GM13976 (cell line): Measurements from ENCODE around the gene NGDN.

Experiments
- DNase-seq: peaks from one replicate; pipeline ENCODE4 v3.0.0; 2012; ENCODE audit warnings: low spot score
- CTCF ChIP-seq: IDR thresholded peaks from 2 replicates; pipeline ENCODE4 v1.5.1; 2012; ENCODE audit warnings: borderline replicate concordance, mild to moderate bottlenecking; ENCODE audit not compliant: insufficient read depth; ENCODE audit errors: extremely low read depth, missing control alignments, control extremely low read depth
- in situ Hi-C: fragments of 300-500 bp; cut with MboI; formaldehyde crosslinking; loops from one replicate; pipeline ENCODE4 v1.12.0; 2022; ENCODE audit warnings: low sequenced_read_pairs, mixed read lengths, inconsistent platforms; ENCODE audit not compliant: unreplicated experiment

The NGDN gene

GRCh38 chr14:23457587-23458445, 11.7 kb upstream of the NGDN start:
- no peak for TF ChIP-seq CTCF
- in situ Hi-C loops: no loop called here
- DNase-seq: no peak

DNA sequence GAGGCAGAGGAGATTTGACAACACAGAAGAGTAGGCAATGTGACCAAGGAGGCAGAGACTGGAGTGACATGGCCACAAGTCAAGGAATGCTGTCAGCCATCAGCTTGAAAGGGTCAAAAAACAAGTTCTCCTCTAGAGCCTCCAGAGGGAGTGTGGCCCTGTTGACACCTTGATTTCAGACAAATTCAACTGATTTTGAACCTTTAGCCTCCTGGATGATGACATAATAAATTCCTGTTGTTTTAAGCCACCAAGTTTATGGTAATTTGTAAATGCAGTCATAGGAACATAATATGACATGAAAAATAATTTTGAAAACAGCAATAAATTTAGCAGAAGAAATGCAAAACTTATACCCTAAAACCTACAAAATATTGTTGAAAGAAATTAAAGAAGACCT, 8.5 kb upstream of the NGDN start:
- TF ChIP-seq CTCF: no peak
- no peak for DNase-seq
- in situ Hi-C loops: no loop called here

DNA sequence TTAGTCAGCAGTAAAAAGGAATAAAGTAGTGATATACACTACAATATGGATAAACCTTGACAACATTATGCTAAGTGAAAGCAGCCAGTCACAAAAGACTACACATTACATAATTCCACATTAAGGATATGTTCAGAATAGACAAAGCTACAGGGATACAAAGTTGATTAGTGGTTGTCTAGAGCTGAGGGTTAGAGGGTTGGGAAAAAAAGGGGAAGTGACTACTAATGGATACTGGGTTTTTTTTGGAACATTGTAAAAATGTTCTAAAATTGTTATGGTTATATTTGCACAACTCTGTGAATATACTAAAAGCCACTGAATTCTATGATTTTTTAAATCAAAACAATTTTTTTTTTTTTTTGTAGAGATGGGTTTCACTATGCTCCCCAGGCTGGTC, 4.8 kb upstream of the NGDN start:
- DNase-seq: no peak
- TF ChIP-seq CTCF: no peak
- in situ Hi-C loops: no loop called here

DNA sequence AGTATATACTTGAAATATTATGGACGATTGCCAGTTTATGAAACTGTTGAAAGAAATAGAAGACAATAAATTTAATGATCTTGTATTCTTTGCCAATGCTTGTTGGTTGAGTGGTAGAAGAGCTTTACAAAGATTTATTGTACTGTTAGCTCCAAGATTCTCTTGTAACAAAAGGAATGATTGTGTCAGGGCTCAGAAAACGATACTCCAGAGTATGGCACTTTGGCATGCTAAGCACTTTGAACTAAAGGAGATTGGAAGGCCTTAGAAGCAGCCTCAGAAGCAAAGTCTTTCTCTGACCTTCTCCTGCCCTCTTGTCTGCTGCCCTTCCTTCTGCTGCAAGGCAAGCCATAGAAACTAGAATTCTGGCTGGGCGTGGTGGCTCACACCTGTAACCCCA, 4.2 kb upstream of the NGDN start:
- no peak for DNase-seq
- in situ Hi-C loops: no loop called here
- TF ChIP-seq CTCF: no peak

- DNase-seq: no peak
- in situ Hi-C loops: no loop called here
- no peak for TF ChIP-seq CTCF
These were observed 788 bp upstream of the NGDN start for GRCh38 chr14:23468704-23469126.

GRCh38 chr14:23469906-23470403, 452 bp downstream of the NGDN start:
- TF ChIP-seq CTCF: no peak
- in situ Hi-C loops: no loop called here
- DNase-seq: no peak
